Activated CD4-positive, alpha-beta T cell treated with anti-CD3 and anti-CD28 coated beads for 36 hours (primary cell): ENCODE measurements around the gene SNURF. TPM values are rescaled to one million over a fixed set of nuclear protein-coding genes. Genes with fewer than 3 reads are reported as not detected.

Source experiments
- ATAC-seq: fragments of 200-7000 bp; cut with Tn5 transposase; one replicate; pipeline ENCODE4 v1.10.0; 2021; ENCODE audit warnings: mild to moderate bottlenecking, moderate library complexity
- CTCF ChIA-PET: fragments of 350-600 bp; sonication (Branson Sonifier 250); formaldehyde crosslinking; loops from one replicate; lab custom pipeline; 2021; ENCODE audit warnings: antibody characterized with exemption; lab: Charles Lee
- POLR2A ChIA-PET: fragments of 350-600 bp; sonication (Branson Sonifier 250); formaldehyde crosslinking; loops from one replicate; lab custom pipeline; 2021; ENCODE audit warnings: antibody characterized with exemption, inconsistent platforms; lab: Charles Lee
- DNase-seq: peaks from one replicate; pipeline ENCODE4 v3.0.0-alpha.2; 2020
- H3K27ac Mint-ChIP-seq: one replicate; pipeline ENCODE4 v1.8.0; 2021; ENCODE audit warnings: mixed read lengths
- H3K27me3 Mint-ChIP-seq: one replicate; pipeline ENCODE4 v1.8.0; 2021; ENCODE audit warnings: mixed read lengths
- H3K36me3 Mint-ChIP-seq: one replicate; pipeline ENCODE4 v1.8.0; 2021; ENCODE audit warnings: low read depth, mixed read lengths
- H3K4me1 Mint-ChIP-seq: one replicate; pipeline ENCODE4 v1.8.0; 2021; ENCODE audit warnings: mixed read lengths
- H3K4me3 Mint-ChIP-seq: one replicate; pipeline ENCODE4 v1.8.0; 2021; ENCODE audit warnings: mild to moderate bottlenecking, moderate library complexity, mixed read lengths
- H3K9me3 Mint-ChIP-seq: one replicate; pipeline ENCODE4 v1.8.0; 2021; ENCODE audit warnings: low read depth, mixed read lengths
- intact Hi-C, 2 experiments: fragments of 100-400 bp; cut with DNase I in 1 of 2; cut with micrococcal nuclease in 1 of 2; formaldehyde crosslinking; loops; one replicate each; pipeline versions ENCODE4 v1.14.2 to v1.15.1; 2022 to 2024; cut with DNase I, micrococcal nuclease
- total RNA-seq, 2 experiments: library from RNA; stranded (reverse); gene quantifications; one replicate each; pipeline ENCODE4 v1.2.3, GENCODE V29; 2021

Gene SNURF
- total RNA-seq, 2 experiments from 2014 or later, result 2.5 to 20.4 TPM

DNA sequence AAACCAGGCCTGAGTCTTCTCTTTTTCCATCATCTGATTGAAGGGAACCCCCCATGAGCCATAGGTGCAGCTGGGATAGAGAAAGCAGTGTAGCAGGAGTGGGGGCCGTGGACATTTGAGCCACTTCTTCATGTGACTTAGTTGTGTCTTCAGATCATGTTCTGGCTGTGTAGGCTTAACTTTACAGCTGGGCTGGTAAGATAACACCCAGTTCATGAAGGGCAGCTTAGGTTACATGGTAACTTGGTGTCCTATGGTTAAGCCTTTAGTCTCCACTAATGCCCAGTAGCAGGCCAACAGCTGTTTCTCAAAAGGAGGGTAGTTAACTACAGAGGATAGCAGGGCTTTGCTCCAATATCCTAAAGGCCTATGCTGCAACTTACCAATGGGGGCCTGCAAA is 11.4 kb upstream of the SNURF start:
- Mint-ChIP-seq H3K36me3 (no peaks in the 10 kb centered on the region), H3K4me1 (no peaks in the 10 kb centered on the region), H3K4me3 (no peak overlapping the region), H3K27ac (no peak overlapping the region), H3K9me3 (peaks cover 11% of the 10 kb centered on the region), H3K27me3 (no peaks in the 10 kb centered on the region)
- no peak for ATAC-seq
- POLR2A ChIA-PET, result no interaction called here
- intact Hi-C loops, result no loop called here
- CTCF ChIA-PET, result no interaction called here
- no peak for DNase-seq

- CTCF ChIA-PET, result no interaction called here
- POLR2A ChIA-PET, result no interaction called here
- no peaks in the 10 kb centered on the region for H3K36me3 Mint-ChIP-seq
These were observed 9.8 kb upstream of the SNURF start for GRCh38 chr15:24944954-24945353.

DNA sequence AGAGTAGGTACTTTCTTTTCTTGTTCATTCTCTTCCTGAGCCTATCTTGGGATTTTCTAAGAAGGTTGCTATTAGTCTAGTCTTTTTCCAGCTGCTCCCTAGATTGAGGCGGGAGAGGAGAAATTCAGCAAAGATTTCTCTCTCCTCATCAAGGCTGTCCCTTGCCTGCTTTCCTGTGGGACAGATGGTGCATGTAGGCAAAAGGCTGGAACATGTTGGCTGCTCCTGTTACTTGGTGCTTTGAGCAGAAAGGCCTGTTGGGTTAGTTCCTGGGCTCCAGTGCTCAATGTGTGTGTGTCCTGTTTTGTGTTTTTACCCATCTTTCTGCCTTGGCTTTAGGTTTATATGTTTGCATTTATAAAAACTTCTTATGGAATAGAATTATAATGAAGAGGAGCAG is 9.1 kb upstream of the SNURF start:
- ATAC-seq (no peak), DNase-seq (no peak)
- intact Hi-C loops, result no loop called here
- no peaks in the 10 kb centered on the region for H3K27me3 Mint-ChIP-seq
- no peaks in the 10 kb centered on the region for H3K36me3 Mint-ChIP-seq
- H3K9me3 Mint-ChIP-seq, result peaks cover 3% of the 10 kb centered on the region
- ChIA-PET POLR2A (interaction anchor here (0.7 kb wide), 1 partner anchor 138 kb away, joined by 3 read pairs; no protein-coding TSS in a partner anchor), CTCF (no interaction called here)
- H3K4me3 Mint-ChIP-seq, result no peak overlapping the region
- H3K27ac Mint-ChIP-seq, result no peak overlapping the region
- H3K4me1 Mint-ChIP-seq, result no peaks in the 10 kb centered on the region

More at GRCh38 chr15:24944954-24945353, 9.8 kb upstream of the SNURF start:
- Mint-ChIP-seq H3K27ac (no peak overlapping the region), H3K4me3 (no peak overlapping the region), H3K9me3 (peaks cover 8% of the 10 kb centered on the region), H3K27me3 (no peaks in the 10 kb centered on the region), H3K4me1 (no peaks in the 10 kb centered on the region)
- ATAC-seq (no peak), DNase-seq (no peak)
- intact Hi-C loops, result no loop called here

DNA sequence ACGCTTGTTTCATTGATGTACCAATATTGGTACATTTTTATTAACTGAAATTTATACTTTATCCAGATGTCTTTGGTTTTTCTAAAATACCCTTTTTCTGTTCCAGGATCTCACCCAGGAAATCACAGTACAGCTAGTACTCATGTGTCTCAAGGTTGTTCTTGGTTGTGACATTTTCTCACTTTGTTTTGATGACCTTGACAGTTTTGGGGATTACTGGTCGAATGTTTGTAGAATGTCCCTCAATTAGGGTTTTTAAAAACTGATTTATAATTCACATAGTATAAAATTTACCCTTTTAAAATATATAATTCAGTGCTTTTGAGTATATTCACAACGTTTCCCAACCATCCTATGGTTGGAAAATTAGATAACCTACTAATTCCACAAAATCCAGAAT is 6.3 kb upstream of the SNURF start:
- no peak for ATAC-seq
- CTCF ChIA-PET, result no interaction called here

DNA sequence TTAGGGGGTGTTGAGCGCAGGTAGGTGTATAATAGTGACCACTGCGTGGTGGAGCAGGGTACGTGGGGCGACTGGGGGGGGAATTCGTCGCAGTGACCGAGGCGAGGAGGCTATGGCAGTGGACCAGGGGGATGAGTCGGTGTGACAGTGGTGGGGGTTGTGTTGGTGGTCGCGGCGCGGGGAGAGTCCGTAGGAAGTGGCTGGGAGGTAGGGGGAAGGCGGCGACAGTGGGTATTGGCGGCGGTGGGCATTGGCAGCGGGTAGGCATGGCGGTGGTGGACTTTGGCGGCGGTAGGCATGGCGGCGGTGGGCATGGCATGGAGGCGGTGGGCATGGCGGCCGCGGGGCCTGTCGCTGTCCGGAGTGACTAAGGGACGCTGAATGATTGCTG is 739 bp downstream of the SNURF start:
- Mint-ChIP-seq H3K27ac (peak overlapping the region; percentile 94), H3K4me3 (peak overlapping the region; percentile 91), H3K9me3 (peaks cover 11% of the 10 kb centered on the region), H3K4me1 (peaks cover 10% of the 10 kb centered on the region), H3K27me3 (no peaks in the 10 kb centered on the region), H3K36me3 (peaks cover 21% of the 10 kb centered on the region)
- DNase-seq, result peak; percentile 35
- no peak for ATAC-seq
- CTCF ChIA-PET, result no interaction called here
- intact Hi-C loops, result loop anchor here in 1 of 2 experiments (5.0 kb wide), 1 partner anchor 1127 kb away; no protein-coding TSS in a partner anchor
- POLR2A ChIA-PET, result interaction anchor here (0.6 kb wide), 1 partner anchor 1127 kb away, joined by 4 read pairs; no protein-coding TSS in a partner anchor

More for the DNA sequence above, 6.3 kb upstream of the SNURF start:
- intact Hi-C loops, result no loop called here
- H3K4me1 Mint-ChIP-seq, result no peaks in the 10 kb centered on the region
- no peak for DNase-seq
- POLR2A ChIA-PET, result no interaction called here
- H3K36me3 Mint-ChIP-seq, result no peaks in the 10 kb centered on the region
- no peak overlapping the region for H3K4me3 Mint-ChIP-seq
- no peaks in the 10 kb centered on the region for H3K9me3 Mint-ChIP-seq
- no peak overlapping the region for H3K27ac Mint-ChIP-seq
- no peaks in the 10 kb centered on the region for H3K27me3 Mint-ChIP-seq

GRCh38 chr15:24956111-24956838 is 1.5 kb downstream of the SNURF start:
- peak overlapping the region; percentile 91 for H3K4me3 Mint-ChIP-seq
- H3K27me3 Mint-ChIP-seq, result no peaks in the 10 kb centered on the region
- ChIA-PET POLR2A (interaction anchor here (0.6 kb wide), 1 partner anchor 1127 kb away, joined by 4 read pairs; no protein-coding TSS in a partner anchor), CTCF (no interaction called here)
- peaks cover 27% of the 10 kb centered on the region for H3K36me3 Mint-ChIP-seq
- DNase-seq (peak; percentile 88), ATAC-seq (peak; percentile 83)
- H3K4me1 Mint-ChIP-seq, result peaks cover 11% of the 10 kb centered on the region
- peaks cover 13% of the 10 kb centered on the region for H3K9me3 Mint-ChIP-seq
- intact Hi-C loops, result loop anchor here (1.0 to 5.0 kb wide), 3 partner anchors 183 to 1126 kb away; partner anchors contain the start of gene UBE3A (in 2 of the 2)
- H3K27ac Mint-ChIP-seq, result peak overlapping the region; percentile 94

GRCh38 chr15:24957691-24958090 is 2.9 kb downstream of the SNURF start:
- peaks cover 32% of the 10 kb centered on the region for H3K36me3 Mint-ChIP-seq
- H3K27ac Mint-ChIP-seq, result peak overlapping the region; percentile 15
- H3K27me3 Mint-ChIP-seq, result no peaks in the 10 kb centered on the region
- DNase-seq (no peak), ATAC-seq (no peak)
- POLR2A ChIA-PET, result interaction anchor here (0.6 kb wide), 1 partner anchor 85 kb away, joined by 4 read pairs; no protein-coding TSS in a partner anchor
- H3K4me3 Mint-ChIP-seq, result no peak overlapping the region
- intact Hi-C loops, result loop anchor here in 1 of 2 experiments (5.0 kb wide), 1 partner anchor 1125 kb away; no protein-coding TSS in a partner anchor
- CTCF ChIA-PET, result no interaction called here
- peaks cover 13% of the 10 kb centered on the region for H3K9me3 Mint-ChIP-seq
- H3K4me1 Mint-ChIP-seq, result peaks cover 11% of the 10 kb centered on the region

GRCh38 chr15:24961967-24962366 is 7.2 kb downstream of the SNURF start:
- H3K36me3 Mint-ChIP-seq, result peaks cover 71% of the 10 kb centered on the region
- CTCF ChIA-PET, result no interaction called here
- POLR2A ChIA-PET, result no interaction called here
- ATAC-seq (no peak), DNase-seq (no peak)
- H3K27ac Mint-ChIP-seq, result no peak overlapping the region
- intact Hi-C loops, result no loop called here
- no peak overlapping the region for H3K4me3 Mint-ChIP-seq
- H3K4me1 Mint-ChIP-seq, result peaks cover 11% of the 10 kb centered on the region
- H3K9me3 Mint-ChIP-seq, result peaks cover 30% of the 10 kb centered on the region
- H3K27me3 Mint-ChIP-seq, result no peaks in the 10 kb centered on the region

DNA sequence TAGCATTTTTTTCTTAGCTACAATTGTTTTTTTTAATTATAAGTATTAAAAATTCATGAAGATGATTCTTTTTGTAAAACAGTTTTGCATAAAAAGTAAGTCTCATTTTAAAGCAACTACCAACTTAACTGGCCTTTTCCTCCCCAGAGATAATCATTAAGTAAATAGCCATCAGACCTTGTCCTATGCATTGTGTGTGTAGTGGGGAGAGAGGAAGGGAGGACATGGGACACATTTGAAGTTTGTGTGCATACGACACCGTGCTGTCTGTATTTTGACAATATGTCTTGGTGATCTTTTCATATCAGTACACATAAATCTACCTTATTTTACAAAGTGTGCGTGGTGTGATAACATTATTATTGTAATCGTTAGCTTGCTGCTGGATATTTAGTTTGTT is 8.1 kb downstream of the SNURF start:
- intact Hi-C loops, result no loop called here

GRCh38 chr15:24966364-24967103 is 11.7 kb downstream of the SNURF start:
- H3K4me1 Mint-ChIP-seq, result no peaks in the 10 kb centered on the region
- no peak overlapping the region for H3K4me3 Mint-ChIP-seq
- no peaks in the 10 kb centered on the region for H3K27me3 Mint-ChIP-seq
- peak; percentile 44 for ATAC-seq
- ChIA-PET CTCF (no interaction called here), POLR2A (no interaction called here)
- H3K9me3 Mint-ChIP-seq, result peaks cover 33% of the 10 kb centered on the region
- H3K36me3 Mint-ChIP-seq, result peaks cover 80% of the 10 kb centered on the region
- no peak for DNase-seq
- intact Hi-C loops, result no loop called here
- no peak overlapping the region for H3K27ac Mint-ChIP-seq

More for the DNA sequence above, 8.1 kb downstream of the SNURF start:
- peaks cover 31% of the 10 kb centered on the region for H3K9me3 Mint-ChIP-seq
- ChIA-PET CTCF (no interaction called here), POLR2A (no interaction called here)
- H3K27me3 Mint-ChIP-seq, result no peaks in the 10 kb centered on the region
- H3K4me3 Mint-ChIP-seq, result no peak overlapping the region
- H3K36me3 Mint-ChIP-seq, result peaks cover 74% of the 10 kb centered on the region
- DNase-seq, result no peak
- H3K4me1 Mint-ChIP-seq, result peaks cover 6% of the 10 kb centered on the region
- H3K27ac Mint-ChIP-seq, result no peak overlapping the region
- ATAC-seq, result no peak

DNA sequence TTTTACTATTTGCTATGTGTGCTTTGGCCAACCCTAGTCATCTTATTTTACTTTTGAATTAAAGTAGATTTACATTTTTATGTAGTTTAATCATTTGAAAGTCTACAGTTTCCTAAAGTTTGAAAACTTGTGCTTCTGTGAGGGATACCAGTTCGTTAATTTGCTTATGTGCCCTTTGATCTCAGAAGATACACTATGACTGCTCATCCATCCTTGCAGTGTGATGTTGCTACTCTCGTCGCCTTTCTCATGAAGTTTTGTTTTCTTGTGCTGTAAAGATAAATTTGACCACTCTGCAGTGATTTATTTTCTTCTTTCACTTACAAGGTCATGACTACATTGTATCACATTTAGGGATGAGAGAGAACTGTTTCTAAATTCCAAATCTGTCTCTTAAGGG is 16.3 kb downstream of the SNURF start:
- H3K36me3 Mint-ChIP-seq, result peaks cover 84% of the 10 kb centered on the region
- ChIA-PET CTCF (no interaction called here), POLR2A (no interaction called here)
- no peak overlapping the region for H3K27ac Mint-ChIP-seq
- no peaks in the 10 kb centered on the region for H3K4me1 Mint-ChIP-seq
- no peaks in the 10 kb centered on the region for H3K27me3 Mint-ChIP-seq
- peaks cover 38% of the 10 kb centered on the region for H3K9me3 Mint-ChIP-seq
- DNase-seq (no peak), ATAC-seq (no peak)
- intact Hi-C loops, result no loop called here
- no peak overlapping the region for H3K4me3 Mint-ChIP-seq
